Fibroblast of the aortic adventitia (primary cell): ENCODE data around the gene GID4. TPM values are rescaled to one million over a fixed set of nuclear protein-coding genes. Genes with fewer than 3 reads are reported as not detected.
A peak's percentile ranks its signal among the peaks of the same experiment; 100 is the strongest.

Experiments used
- DNase-seq: peaks from one replicate; pipeline ENCODE4 v3.0.0-alpha.2; 2010; ENCODE audit warnings: low read depth
- H3K4me3 ChIP-seq: 2 replicates; pipeline ENCODE4 v1.5.1; 2011; ENCODE audit warnings: low read depth, mild to moderate bottlenecking, control low read depth, low read length, moderate library complexity
- total RNA-seq: library from RNA; depleted of rRNA; stranded (reverse); fragments of >200 nt; gene quantifications from 2 replicates; pipeline ENCODE4 v1.2.3, GENCODE V29; 2012; ENCODE audit warnings: low replicate concordance
- TF ChIP-seq, protein P1 (sequence below): IDR thresholded peaks from 2 replicates; pipeline ENCODE4 v1.5.1; 2011; ENCODE audit warnings: mild to moderate bottlenecking, low read length, control low read depth, inconsistent platforms; ENCODE audit not compliant: insufficient read depth

Gene GID4
- total RNA-seq, 1 donor, result 7.8 TPM

DNA sequence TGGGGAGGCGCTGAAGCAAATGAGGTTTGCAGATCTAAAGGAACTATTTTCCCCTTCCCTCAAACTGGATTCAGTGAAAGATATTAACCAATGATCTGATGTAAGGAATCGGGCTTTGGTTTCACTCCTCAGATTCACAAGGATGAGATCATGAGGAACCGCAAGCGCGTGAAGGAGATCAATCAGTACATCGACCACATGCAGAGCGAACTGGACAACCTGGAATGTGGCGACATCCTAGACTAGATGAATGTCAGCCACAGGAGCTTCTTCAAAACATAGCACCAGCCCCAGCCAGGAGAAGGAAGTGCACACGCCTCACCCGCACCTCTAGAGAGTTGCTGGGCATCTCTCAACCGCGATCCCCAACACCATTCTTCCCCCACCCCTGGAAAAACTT is 22.8 kb upstream of the GID4 start:
- TF ChIP-seq, protein P1, sequence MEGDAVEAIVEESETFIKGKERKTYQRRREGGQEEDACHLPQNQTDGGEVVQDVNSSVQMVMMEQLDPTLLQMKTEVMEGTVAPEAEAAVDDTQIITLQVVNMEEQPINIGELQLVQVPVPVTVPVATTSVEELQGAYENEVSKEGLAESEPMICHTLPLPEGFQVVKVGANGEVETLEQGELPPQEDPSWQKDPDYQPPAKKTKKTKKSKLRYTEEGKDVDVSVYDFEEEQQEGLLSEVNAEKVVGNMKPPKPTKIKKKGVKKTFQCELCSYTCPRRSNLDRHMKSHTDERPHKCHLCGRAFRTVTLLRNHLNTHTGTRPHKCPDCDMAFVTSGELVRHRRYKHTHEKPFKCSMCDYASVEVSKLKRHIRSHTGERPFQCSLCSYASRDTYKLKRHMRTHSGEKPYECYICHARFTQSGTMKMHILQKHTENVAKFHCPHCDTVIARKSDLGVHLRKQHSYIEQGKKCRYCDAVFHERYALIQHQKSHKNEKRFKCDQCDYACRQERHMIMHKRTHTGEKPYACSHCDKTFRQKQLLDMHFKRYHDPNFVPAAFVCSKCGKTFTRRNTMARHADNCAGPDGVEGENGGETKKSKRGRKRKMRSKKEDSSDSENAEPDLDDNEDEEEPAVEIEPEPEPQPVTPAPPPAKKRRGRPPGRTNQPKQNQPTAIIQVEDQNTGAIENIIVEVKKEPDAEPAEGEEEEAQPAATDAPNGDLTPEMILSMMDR, result no peak
- no peak for DNase-seq

GRCh38 chr17:18017958-18018357 is 21.2 kb upstream of the GID4 start:
- DNase-seq, result peak; percentile 83
- TF ChIP-seq, protein P1, result no peak
- H3K4me3 ChIP-seq, result no peak overlapping the region

More for the DNA sequence above, 22.8 kb upstream of the GID4 start:
- no peak overlapping the region for H3K4me3 ChIP-seq

DNA sequence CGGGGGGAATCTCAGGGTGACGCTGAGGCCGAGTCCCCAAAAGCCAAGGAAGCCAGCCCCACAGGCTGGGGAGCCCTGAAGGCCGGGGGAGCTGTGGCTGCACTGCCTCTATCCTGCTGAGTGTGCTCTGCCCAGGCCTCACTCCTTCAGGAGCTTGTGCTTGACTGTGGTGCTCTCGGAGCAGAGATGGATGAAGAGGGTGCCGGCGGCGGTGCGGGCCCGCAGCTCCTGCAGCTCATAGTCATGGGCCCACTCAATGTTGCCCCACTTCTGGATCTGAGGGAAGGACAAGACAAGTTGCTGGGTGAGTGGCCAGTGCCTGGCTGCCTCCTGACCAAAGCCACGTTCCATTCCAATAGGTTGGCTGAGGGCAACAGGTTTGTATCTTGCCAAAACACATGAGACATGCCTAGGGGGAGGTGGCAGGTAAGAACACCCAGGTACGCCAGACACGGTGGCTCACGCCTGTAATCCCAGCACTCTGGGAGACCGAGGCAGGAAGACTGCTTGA is 20.7 kb upstream of the GID4 start:
- H3K4me3 ChIP-seq, result no peak overlapping the region
- DNase-seq, result no peak
- TF ChIP-seq, protein P1, result no peak

DNA sequence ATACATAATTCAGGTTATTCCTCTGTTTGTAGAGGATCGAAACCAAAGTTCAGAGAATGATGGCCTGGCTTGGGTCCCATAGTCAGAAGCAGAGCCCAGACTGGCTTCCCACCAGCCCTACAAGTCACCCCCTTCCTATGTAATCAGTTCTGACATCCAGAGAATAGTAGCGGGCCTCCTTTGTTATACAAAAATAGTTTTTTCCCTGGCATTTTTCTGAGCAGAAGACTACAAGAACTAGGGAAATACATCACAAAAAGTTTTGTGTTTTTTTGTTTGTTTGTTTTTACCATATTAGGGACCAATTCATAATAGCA is 19.4 kb upstream of the GID4 start:
- no peak for DNase-seq
- H3K4me3 ChIP-seq, result no peak overlapping the region
- TF ChIP-seq, protein P1, result no peak

DNA sequence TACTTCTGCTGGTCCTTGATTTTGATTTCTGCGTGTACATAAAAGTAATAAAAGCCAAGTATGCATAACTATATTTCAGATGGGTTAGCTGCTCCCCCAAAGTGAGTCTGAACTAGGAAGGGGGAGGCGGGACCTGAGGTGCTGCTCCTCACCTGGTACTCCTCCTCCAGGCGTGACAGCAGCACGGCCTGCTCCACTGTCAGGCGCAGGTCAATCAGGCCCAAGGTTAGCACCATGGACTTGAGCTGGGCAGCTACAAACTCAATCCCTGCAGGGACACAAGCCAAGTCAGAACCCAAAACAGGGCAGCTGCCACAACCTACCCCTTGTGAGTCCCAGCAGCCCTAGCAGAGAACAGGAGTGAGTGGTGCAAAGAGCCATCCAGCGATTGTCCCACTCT is 18.2 kb upstream of the GID4 start:
- no peak for DNase-seq
- TF ChIP-seq, protein P1, result no peak
- no peak overlapping the region for H3K4me3 ChIP-seq

DNA sequence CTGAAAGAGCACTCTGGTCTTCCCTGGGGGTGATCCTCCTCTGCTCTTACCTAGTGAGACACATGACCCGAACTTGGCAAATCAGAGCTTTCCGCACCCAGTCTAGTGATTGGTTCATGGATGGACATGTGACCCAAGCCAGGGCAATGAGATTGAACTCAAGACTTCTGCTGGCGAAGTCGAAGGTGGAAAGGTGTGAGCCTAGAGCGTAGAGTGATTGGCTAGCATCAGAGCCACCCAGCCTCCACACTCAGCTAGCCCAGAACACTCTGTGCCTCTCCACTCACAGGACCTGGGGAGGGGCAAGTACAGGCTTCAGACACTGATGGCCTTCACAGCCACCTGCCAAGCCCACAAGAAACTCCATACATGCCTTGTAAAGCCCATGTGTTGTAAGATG is 17.8 kb upstream of the GID4 start:
- H3K4me3 ChIP-seq, result no peak overlapping the region
- TF ChIP-seq, protein P1, result no peak
- no peak for DNase-seq

- H3K4me3 ChIP-seq, result no peak overlapping the region
- TF ChIP-seq, protein P1, result no peak
- peak; percentile 30 for DNase-seq
Measured at GRCh38 chr17:18025241-18025944, 13.8 kb upstream of the GID4 start.
